Myocyte (in vitro differentiated cells): Measurements from ENCODE around the gene RGS12. TPM values are rescaled to one million over a fixed set of nuclear protein-coding genes. Genes with fewer than 3 reads are reported as not detected.

Source experiments
- DNase-seq: peaks from one replicate; pipeline ENCODE4 v3.0.0-alpha.2; 2012; ENCODE audit warnings: low read depth
- total RNA-seq: library from RNA; depleted of rRNA; stranded (reverse); fragments of >200 nt; gene quantifications from 2 replicates; pipeline ENCODE4 v1.2.3, GENCODE V29; 2014

RGS12 gene
- total RNA-seq, 1 donor from 2014 or later: 29.0 TPM

GRCh38 chr4:3269991-3270611 is 22.7 kb upstream of the RGS12 start:
- peak; percentile 90 for DNase-seq

GRCh38 chr4:3271131-3271530 is 21.7 kb upstream of the RGS12 start:
- no peak for DNase-seq

- DNase-seq: peak; percentile 86
Observed at GRCh38 chr4:3276986-3277385, 15.8 kb upstream of the RGS12 start.

DNA sequence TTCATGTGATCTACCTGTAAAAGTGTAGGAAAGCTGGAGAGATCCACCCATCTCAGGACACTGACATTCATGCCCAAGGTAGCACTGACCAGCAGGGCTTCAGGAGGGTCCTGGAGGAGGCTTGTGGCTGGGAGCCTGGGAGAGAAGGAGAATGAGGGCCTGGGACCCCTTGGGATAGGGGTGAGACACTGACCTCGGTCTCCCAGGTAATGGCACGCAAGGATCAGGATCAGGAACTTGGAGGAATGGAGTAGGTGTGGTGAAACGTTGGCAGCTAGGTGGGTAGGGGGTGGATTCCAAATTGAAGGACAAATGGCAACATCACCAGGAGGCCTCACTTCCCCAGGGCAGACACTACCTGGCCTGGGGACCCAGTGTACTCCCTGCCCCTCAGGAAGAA is 12.4 kb upstream of the RGS12 start:
- DNase-seq: no peak

GRCh38 chr4:3283483-3283882 is 9.3 kb upstream of the RGS12 start:
- no peak for DNase-seq

DNA sequence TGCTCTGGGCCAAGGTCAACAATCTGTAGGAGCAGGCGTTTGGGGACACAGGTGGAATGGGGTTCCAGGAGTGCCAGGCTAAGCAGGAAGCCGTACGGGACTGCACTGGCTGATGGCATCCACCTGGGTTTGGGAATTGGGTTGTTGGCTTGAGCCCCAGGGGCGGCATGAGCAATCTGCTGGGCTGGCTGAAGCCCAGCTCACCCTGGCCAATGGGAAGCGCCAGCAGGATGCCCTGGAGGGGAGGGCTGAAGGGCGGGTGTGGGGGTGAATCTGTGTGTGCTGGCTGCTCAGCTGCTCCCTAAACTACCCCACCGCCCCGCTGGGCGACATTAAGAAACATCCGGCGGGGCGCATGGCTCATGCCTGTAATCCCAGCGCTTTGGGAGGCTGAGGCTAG is 8.9 kb upstream of the RGS12 start:
- peak; percentile 26 for DNase-seq

- DNase-seq: no peak
Observed at GRCh38 chr4:3284734-3285557, 7.9 kb upstream of the RGS12 start.

- peak; percentile 26 for DNase-seq
Observed at GRCh38 chr4:3285558-3286334, 7.1 kb upstream of the RGS12 start.

- no peak for DNase-seq
Observed at GRCh38 chr4:3286335-3287175, 6.3 kb upstream of the RGS12 start.

GRCh38 chr4:3287271-3287971 is 5.4 kb upstream of the RGS12 start:
- no peak for DNase-seq

DNA sequence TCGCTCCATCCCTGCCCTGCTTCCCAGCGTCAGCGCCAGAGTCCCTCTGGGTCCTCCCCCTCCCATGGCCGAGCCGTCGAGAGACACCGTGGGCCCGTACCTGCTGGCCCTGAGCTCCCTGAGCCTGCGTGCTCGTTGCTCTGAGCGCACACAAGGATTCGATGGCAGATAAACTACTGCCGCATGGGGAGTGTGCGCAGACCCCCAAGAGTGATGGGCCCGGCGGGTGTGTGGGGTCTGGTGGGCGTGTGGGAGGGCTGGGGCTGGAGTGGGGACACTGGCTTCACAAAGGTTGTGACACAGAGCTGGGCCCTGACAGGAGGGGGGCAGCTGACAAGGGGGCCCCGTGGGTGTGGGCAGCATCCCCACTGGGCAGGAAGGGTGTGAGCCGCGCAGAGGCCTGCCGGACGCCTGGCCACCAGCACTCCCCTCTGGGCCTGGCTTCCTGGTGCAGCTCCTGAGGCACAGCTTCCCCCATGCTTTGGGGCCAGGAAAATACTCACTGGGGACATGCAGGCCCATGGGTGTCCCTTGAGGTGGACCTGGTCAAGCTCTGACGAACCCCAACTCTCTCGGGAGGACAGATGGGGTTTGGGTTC is 4.8 kb upstream of the RGS12 start:
- no peak for DNase-seq

DNA sequence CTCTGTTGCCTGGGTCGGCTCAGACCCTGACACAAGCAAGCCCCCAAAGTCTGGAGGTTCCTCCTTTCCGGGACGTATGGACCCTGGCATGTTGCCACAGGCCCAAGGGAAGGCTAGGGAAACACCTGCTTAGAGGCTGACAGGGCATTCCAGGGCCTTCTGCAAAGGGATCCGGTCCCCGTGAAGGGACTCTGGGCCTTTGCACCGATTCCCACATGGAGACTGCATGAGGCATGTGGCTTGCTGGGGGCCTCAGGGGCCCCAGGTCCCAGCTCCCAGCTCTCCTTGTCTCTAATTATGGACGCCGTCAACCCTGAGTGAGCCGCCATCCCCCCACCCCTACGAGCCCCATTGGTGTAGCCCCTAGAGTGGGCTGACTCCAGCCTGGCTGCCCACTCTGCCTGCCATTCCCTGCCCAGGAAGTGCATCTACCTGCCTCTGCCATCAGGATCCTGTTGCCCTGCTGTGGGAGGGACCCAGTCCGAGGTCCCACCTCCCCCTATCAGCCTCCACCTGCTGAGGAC is 4.2 kb upstream of the RGS12 start:
- DNase-seq: no peak

GRCh38 chr4:3290476-3290875 is 2.3 kb upstream of the RGS12 start:
- DNase-seq: peak; percentile 29

GRCh38 chr4:3290889-3291321 is 1.9 kb upstream of the RGS12 start:
- no peak for DNase-seq

DNA sequence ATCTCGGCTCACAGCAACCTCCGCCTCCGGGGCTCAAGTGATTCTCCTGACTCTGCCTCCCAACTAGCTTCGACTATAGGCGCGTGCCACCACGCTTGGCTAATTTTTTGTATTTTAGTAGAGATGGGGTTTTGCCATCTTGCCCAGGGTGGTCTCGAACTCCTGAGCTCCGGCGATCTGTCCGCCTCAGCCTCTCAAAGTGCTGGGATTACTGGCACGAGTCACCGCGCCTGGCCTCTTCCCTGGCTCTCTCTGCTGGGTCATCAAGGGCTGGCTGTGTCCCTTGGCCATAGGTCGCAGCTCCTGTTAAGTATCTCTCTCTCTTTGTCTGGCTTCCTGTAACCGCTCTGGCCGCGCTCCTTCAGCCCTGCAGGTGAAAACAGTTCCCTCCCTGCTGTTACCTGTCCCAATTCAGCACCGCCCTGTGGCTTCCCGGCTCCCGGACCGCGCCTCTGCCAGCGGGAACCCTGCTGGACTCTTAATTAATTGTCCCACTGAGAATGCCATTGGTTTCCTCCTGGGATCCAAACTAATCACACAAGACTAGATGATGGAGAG is 1.3 kb upstream of the RGS12 start:
- DNase-seq: no peak

GRCh38 chr4:3291969-3292570 is 751 bp upstream of the RGS12 start:
- peak; percentile 75 for DNase-seq

- DNase-seq: no peak
Observed at GRCh38 chr4:3293401-3294391, 875 bp downstream of the RGS12 start.
